GM12878 (cell line): ENCODE measurements around the gene SARM1. TPM values are rescaled to one million over a fixed set of nuclear protein-coding genes. Genes with fewer than 3 reads are reported as not detected.

Source experiments
- ATAC-seq: fragments of 200-7000 bp; cut with Tn5 transposase; 3 replicates; pipeline ENCODE4 v1.9.1; 2020; ENCODE audit warnings: mild to moderate bottlenecking, moderate library complexity
- BruUV-seq: library from RNA; stranded (reverse); fragments of 400-500 nt; replicated peaks from 2 replicates; lab custom pipeline; 2021; lab: Mats Ljungman, UMichigan
- CTCF ChIA-PET: fragments of 300-600 bp; sonication (Branson Sonifier 250); formaldehyde crosslinking; extraction: SDS; loops from one replicate; lab custom pipeline; 2021; ENCODE audit warnings: inconsistent platforms; lab: Yijun Ruan, JAX
- POLR2A ChIA-PET: fragments of 350-600 bp; formaldehyde crosslinking; extraction: SDS; loops from one replicate; lab custom pipeline; 2021; ENCODE audit warnings: inconsistent platforms; lab: Charles Lee
- RAD21 ChIA-PET: fragments of 300-600 bp; sonication (Branson Sonifier 250); formaldehyde crosslinking; loops from one replicate; lab custom pipeline; 2023; ENCODE audit warnings: antibody characterized with exemption; ENCODE audit not compliant: unreplicated experiment; lab: Charles Lee
- SMC1A ChIA-PET: fragments of 300-600 bp; sonication (Branson Sonifier 250); formaldehyde crosslinking; loops from one replicate; lab custom pipeline; 2023; ENCODE audit not compliant: unreplicated experiment, uncharacterized antibody; lab: Charles Lee
- DNase-seq: peaks from one replicate; pipeline ENCODE4 v3.0.0-alpha.2; 2011; ENCODE audit warnings: low read depth, low spot score
- FAIRE-seq: peaks from 3 replicates; lab custom pipeline; 2011; peaks lifted over from hg19 to GRCh38; lab: Jason Lieb, UNC
- H2AFZ ChIP-seq: 2 replicates; pipeline ENCODE4 v1.6.0; 2011; ENCODE audit warnings: low read depth, low read length, control low read depth; ENCODE audit not compliant: control insufficient read depth
- H3K27ac ChIP-seq: 2 replicates; pipeline ENCODE4 v1.5.1; 2011; ENCODE audit warnings: control low read depth; ENCODE audit not compliant: control insufficient read depth, insufficient read depth
- H3K27me3 ChIP-seq, 2 experiments: replicated peaks in 1 of 2; 2 replicates each; pipeline versions ENCODE4 v1.6.0 to v1.6.1; 2011; ENCODE audit warnings: low read length in 1 of 2; ENCODE audit not compliant: control insufficient read depth in 2 of 2, insufficient read depth in 2 of 2
- H3K36me3 ChIP-seq, 2 experiments: 2 replicates each; pipeline ENCODE4 v1.5.1; 2011; ENCODE audit warnings: low read length in 1 of 2; ENCODE audit not compliant: control insufficient read depth in 2 of 2, insufficient read depth in 2 of 2
- H3K4me1 ChIP-seq: 2 replicates; pipeline ENCODE4 v1.6.1; 2011; ENCODE audit warnings: mild to moderate bottlenecking, low read length, moderate library complexity, mixed read lengths; ENCODE audit not compliant: control insufficient read depth, insufficient read depth
- H3K4me2 ChIP-seq: 2 replicates; pipeline ENCODE4 v1.6.0; 2011; ENCODE audit warnings: control low read depth; ENCODE audit not compliant: control insufficient read depth, insufficient read depth
- H3K4me3 ChIP-seq: fragments of 200-600 bp; sonication (generic); 2 replicates; pipeline ENCODE4 v1.5.1; 2016
- H3K79me2 ChIP-seq: 2 replicates; pipeline ENCODE4 v1.6.0; 2011; ENCODE audit warnings: low read length; ENCODE audit not compliant: control insufficient read depth, insufficient read depth
- H3K9ac ChIP-seq: 2 replicates; pipeline ENCODE4 v1.8.0; 2011; ENCODE audit warnings: low read length, control low read depth, mixed read lengths; ENCODE audit not compliant: control insufficient read depth, insufficient read depth
- H3K9me3 ChIP-seq: replicated peaks from 3 replicates; pipeline ENCODE4 v1.5.1; 2011; ENCODE audit warnings: mild to moderate bottlenecking, low read length; ENCODE audit not compliant: control insufficient read depth, insufficient read depth
- H4K20me1 ChIP-seq: 2 replicates; pipeline ENCODE4 v1.6.0; 2011; ENCODE audit not compliant: control insufficient read depth, insufficient read depth
- BRCA1 ChIP-seq: IDR thresholded peaks from 2 replicates; pipeline ENCODE4 v1.6.1; 2011; ENCODE audit warnings: low read depth, low read length, improper control_type of control experiment
- HCFC1 ChIP-seq: fragments of 150-350 bp; IDR thresholded peaks from 2 replicates; pipeline ENCODE4 v1.6.1; 2014; ENCODE audit warnings: low read length
- POLR2A ChIP-seq: IDR thresholded peaks from 2 replicates; pipeline ENCODE4 v1.6.1; 2011; ENCODE audit warnings: low read depth, mild to moderate bottlenecking, low read length
- POU2F2 ChIP-seq: IDR thresholded peaks from 3 replicates; pipeline ENCODE4 v1.6.1; 2011; ENCODE audit warnings: low read depth, mild to moderate bottlenecking, low read length, borderline replicate concordance
- ZZZ3 ChIP-seq: IDR thresholded peaks from 2 replicates; pipeline ENCODE4 v1.6.1; 2011; ENCODE audit warnings: low read depth; ENCODE audit not compliant: control insufficient read depth, insufficient read length
- WGBS: methylation state at CpG from one replicate; pipeline ENCODE4 v1.1.6; 2016; ENCODE audit warnings: low lambda C conversion rate; ENCODE audit not compliant: insufficient replicate concordance, insufficient coverage; ENCODE audit errors: missing lambda C conversion rate; 5-methylcytosine and 5-hydroxymethylcytosine counted together
- in situ Hi-C: fragments of 300-500 bp; cut with MboI; formaldehyde crosslinking; loops from 9 replicates; pipeline ENCODE4 v1.14.3; 2018; ENCODE audit warnings: mixed read lengths
- intact Hi-C: fragments of 100-400 bp; cut with micrococcal nuclease; formaldehyde crosslinking; loops from one replicate; pipeline ENCODE4 v1.14.2; 2022; ENCODE audit not compliant: unreplicated experiment
- polyA plus RNA-seq, 11 experiments: library from polyadenylated mRNA; depleted of rRNA in 4 of 11; unstranded in 6 of 11; stranded (reverse) in 5 of 11; fragments of >200 nt; fragmentation: Nextera tagmentation in 4 of 11; fragmentation: Illumina TruSeq in 1 of 11; extraction: Ambion mirVana in 4 of 11; extraction: Trizol in 1 of 11; gene quantifications; 1 replicate in 1 of 11; 2 replicates in 10 of 11; pipeline versions ENCODE4 v1.2.1 to v1.2.3, GENCODE V29; 2011 to 2016; ENCODE audit warnings: inconsistent platforms in 2 of 11, missing spikeins in 2 of 11, low read depth in 1 of 11
- total RNA-seq, 4 experiments: library from RNA; depleted of rRNA in 3 of 4; stranded (reverse); fragments of >200 nt in 3 of 4; fragmentation: Illumina TruSeq in 1 of 4; extraction: Trizol in 1 of 4; gene quantifications; 2 replicates each; pipeline versions ENCODE4 v1.2.1 to v1.2.3, GENCODE V29; 2013 to 2021
- TF ChIP-seq, protein P1 (sequence below): IDR thresholded peaks from 2 replicates; pipeline ENCODE4 v1.6.1; 2012; ENCODE audit warnings: low read depth, low read length, improper control_type of control experiment
- TF ChIP-seq, protein P2 (sequence below): fragments of 450-650 bp; formaldehyde crosslinking; IDR thresholded peaks from 2 replicates; pipeline ENCODE4 v1.5.0; 2022; ENCODE audit warnings: mild to moderate bottlenecking, missing genetic modification characterization
- TF ChIP-seq, protein P3 (sequence below), 3 experiments: IDR thresholded peaks in 2 of 3; conservative IDR thresholded peaks in 1 of 3; 2 replicates each; pipeline ENCODE4 v1.5.1; 2011; ENCODE audit warnings: low read depth in 3 of 3, low read length in 3 of 3, mild to moderate bottlenecking in 3 of 3, control low read depth in 2 of 3, moderate library complexity in 2 of 3, inconsistent platforms in 1 of 3, mixed read lengths in 1 of 3; ENCODE audit not compliant: control insufficient read depth in 2 of 3, insufficient read depth in 1 of 3; ENCODE audit errors: extremely low read depth in 1 of 3

The SARM1 gene
- total and polyA plus RNA-seq, 10 of the 15 experiments (the other 5 are each of a cell fraction or from before 2014, with no cell fraction given): 0.56 to 25.3 (median 11.9) TPM

DNA sequence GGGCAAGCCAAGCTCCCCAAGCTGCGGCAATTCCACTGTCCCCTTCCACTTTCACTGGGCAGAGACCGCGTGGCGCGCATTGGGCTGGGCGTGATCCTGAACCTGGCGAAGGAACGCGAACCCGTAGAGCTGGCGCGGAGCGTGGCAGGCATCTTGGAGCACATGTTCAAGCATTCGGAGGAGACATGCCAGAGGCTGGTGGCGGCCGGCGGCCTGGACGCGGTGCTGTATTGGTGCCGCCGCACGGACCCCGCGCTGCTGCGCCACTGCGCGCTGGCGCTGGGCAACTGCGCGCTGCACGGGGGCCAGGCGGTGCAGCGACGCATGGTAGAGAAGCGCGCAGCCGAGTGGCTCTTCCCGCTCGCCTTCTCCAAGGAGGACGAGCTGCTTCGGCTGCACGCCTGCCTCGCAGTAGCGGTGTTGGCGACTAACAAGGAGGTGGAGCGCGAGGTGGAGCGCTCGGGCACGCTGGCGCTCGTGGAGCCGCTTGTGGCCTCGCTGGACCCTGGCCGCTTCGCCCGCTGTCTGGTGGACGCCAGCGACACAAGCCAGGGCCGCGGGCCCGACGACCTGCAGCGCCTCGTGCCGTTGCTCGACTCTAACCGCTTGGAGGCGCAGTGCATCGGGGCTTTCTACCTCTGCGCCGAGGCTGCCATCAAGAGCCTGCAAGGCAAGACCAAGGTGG lies 9.8 kb downstream of the SARM1 start:
- Histone ChIP-seq H2AFZ (no peak overlapping the region), H3K9ac (no peak overlapping the region), H3K4me1 (no peaks in the 10 kb centered on the region), H3K4me3 (no peak overlapping the region), H3K36me3 (no peaks in the 10 kb centered on the region), H3K9me3 (no peaks in the 10 kb centered on the region), H3K27me3 (no peaks in the 10 kb centered on the region; a peak in 2 of 4 replicates), H3K4me2 (no peak overlapping the region), H4K20me1 (no peaks in the 10 kb centered on the region), H3K79me2 (peaks cover 2% of the 10 kb centered on the region; the same call in 1 of the 2 replicates)
- peak; percentile 41 for ATAC-seq
- no peak for DNase-seq
- SMC1A ChIA-PET: no interaction called here
- in situ Hi-C loops: no loop called here
- 32% methylated on average over 72 of the region's 72 CpGs for WGBS
- no peak for FAIRE-seq
- intact Hi-C loops: loop anchor here (5.0 kb wide), 1 partner anchor 101 kb away; no protein-coding TSS in a partner anchor
- RAD21 ChIA-PET: no interaction called here
- POLR2A ChIA-PET: no interaction called here
- no TSS peak for BruUV-seq
- TF ChIP-seq, protein P1, sequence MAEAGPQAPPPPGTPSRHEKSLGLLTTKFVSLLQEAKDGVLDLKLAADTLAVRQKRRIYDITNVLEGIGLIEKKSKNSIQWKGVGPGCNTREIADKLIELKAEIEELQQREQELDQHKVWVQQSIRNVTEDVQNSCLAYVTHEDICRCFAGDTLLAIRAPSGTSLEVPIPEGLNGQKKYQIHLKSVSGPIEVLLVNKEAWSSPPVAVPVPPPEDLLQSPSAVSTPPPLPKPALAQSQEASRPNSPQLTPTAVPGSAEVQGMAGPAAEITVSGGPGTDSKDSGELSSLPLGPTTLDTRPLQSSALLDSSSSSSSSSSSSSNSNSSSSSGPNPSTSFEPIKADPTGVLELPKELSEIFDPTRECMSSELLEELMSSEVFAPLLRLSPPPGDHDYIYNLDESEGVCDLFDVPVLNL: no peak
- TF ChIP-seq, protein P2, sequence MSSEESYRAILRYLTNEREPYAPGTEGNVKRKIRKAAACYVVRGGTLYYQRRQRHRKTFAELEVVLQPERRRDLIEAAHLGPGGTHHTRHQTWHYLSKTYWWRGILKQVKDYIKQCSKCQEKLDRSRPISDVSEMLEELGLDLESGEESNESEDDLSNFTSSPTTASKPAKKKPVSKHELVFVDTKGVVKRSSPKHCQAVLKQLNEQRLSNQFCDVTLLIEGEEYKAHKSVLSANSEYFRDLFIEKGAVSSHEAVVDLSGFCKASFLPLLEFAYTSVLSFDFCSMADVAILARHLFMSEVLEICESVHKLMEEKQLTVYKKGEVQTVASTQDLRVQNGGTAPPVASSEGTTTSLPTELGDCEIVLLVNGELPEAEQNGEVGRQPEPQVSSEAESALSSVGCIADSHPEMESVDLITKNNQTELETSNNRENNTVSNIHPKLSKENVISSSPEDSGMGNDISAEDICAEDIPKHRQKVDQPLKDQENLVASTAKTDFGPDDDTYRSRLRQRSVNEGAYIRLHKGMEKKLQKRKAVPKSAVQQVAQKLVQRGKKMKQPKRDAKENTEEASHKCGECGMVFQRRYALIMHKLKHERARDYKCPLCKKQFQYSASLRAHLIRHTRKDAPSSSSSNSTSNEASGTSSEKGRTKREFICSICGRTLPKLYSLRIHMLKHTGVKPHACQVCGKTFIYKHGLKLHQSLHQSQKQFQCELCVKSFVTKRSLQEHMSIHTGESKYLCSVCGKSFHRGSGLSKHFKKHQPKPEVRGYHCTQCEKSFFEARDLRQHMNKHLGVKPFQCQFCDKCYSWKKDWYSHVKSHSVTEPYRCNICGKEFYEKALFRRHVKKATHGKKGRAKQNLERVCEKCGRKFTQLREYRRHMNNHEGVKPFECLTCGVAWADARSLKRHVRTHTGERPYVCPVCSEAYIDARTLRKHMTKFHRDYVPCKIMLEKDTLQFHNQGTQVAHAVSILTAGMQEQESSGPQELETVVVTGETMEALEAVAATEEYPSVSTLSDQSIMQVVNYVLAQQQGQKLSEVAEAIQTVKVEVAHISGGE (CRISPR knock-in tag): no peak
- TF ChIP-seq, protein P3, sequence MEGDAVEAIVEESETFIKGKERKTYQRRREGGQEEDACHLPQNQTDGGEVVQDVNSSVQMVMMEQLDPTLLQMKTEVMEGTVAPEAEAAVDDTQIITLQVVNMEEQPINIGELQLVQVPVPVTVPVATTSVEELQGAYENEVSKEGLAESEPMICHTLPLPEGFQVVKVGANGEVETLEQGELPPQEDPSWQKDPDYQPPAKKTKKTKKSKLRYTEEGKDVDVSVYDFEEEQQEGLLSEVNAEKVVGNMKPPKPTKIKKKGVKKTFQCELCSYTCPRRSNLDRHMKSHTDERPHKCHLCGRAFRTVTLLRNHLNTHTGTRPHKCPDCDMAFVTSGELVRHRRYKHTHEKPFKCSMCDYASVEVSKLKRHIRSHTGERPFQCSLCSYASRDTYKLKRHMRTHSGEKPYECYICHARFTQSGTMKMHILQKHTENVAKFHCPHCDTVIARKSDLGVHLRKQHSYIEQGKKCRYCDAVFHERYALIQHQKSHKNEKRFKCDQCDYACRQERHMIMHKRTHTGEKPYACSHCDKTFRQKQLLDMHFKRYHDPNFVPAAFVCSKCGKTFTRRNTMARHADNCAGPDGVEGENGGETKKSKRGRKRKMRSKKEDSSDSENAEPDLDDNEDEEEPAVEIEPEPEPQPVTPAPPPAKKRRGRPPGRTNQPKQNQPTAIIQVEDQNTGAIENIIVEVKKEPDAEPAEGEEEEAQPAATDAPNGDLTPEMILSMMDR (IDR thresholded peaks at IDR 0.05 in 2 of 3, conservative IDR thresholded peaks at IDR 0.05 in 1 of 3; ENCODE audit: control insufficient read depth in 2 of 3, extremely low read depth in 1 of 3, insufficient read depth in 1 of 3, low read depth in 3 of 3, low read length in 3 of 3): peak in 2 of 3 experiments; percentile 23 to 31; a peak in 3 of 6 replicates
- no peak for TF ChIP-seq HCFC1
- TF ChIP-seq ZZZ3: no peak
- TF ChIP-seq POLR2A: peak; percentile 19; the same call in 1 of the 2 replicates
- no peak for TF ChIP-seq BRCA1
- no peak for TF ChIP-seq POU2F2
- TF ChIP-seq, all 136 proteins: peak for 2
- H3K27ac ChIP-seq: no peak overlapping the region
- CTCF ChIA-PET: no interaction called here
